EL (cell line): ENCODE data around the gene SLC12A9.
"Not testable (repeated sequence)": the region's sequence is repeated elsewhere in the genome, so short reads cannot be mapped to it uniquely, and the experiment has no call there.

Source experiments
- DNase-seq: peaks from one replicate; pipeline ENCODE4 v3.0.0-alpha.2; 2016

The SLC12A9 gene

DNA sequence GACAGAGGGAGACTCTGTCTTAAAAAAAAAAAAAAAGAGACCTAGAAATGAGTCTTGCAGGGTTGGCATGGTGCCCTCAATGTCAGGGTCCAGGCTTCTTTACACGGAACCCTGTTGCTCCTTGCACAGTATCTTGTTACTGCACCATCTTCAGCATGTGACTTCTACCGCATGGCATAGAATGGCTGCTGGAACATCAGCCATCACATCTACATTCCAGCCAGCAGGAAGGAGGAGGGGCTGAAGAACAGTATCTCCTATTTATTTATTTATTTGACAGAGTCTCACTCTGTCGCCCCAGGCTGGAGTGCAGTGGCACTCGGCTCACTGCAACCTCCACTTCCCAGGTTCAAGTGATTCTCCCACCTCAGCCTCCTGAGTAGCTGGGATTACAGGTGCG lies 46.9 kb downstream of the SLC12A9 start:
- DNase-seq, result no peak

- no peak for DNase-seq
Measured at GRCh38 chr7:100900978-100901377, 48.5 kb downstream of the SLC12A9 start.

- DNase-seq, result no peak
Measured at GRCh38 chr7:100901921-100902332, 49.4 kb downstream of the SLC12A9 start.

- DNase-seq, result no peak
Measured at GRCh38 chr7:100902638-100903037, 50.1 kb downstream of the SLC12A9 start.

GRCh38 chr7:100908512-100908911 lies 56.0 kb downstream of the SLC12A9 start:
- no peak for DNase-seq

DNA sequence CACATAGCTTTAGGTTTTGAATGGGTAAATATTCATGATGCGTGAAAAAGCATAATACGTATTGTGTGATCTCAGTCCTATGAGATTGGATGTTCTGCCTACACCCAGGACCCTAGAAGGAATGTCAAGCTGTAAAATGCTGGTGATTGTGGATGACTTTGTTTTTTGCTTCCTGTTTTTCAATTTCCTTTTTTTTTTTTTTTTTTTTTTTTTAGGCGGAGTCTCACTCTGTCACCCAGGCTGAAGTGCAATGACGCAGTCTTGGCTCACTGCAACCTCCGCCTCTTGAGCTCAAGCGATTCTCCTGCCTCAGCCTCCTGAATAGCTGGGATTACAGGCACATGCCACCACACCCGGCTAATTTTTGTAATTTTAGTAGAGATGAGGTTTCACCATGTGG lies 57.9 kb downstream of the SLC12A9 start:
- DNase-seq, result not testable (repeated sequence)

GRCh38 chr7:100911484-100911883 lies 59.0 kb downstream of the SLC12A9 start:
- no peak for DNase-seq

- DNase-seq, result no peak
Measured at GRCh38 chr7:100914208-100914878, 61.8 kb downstream of the SLC12A9 start.

DNA sequence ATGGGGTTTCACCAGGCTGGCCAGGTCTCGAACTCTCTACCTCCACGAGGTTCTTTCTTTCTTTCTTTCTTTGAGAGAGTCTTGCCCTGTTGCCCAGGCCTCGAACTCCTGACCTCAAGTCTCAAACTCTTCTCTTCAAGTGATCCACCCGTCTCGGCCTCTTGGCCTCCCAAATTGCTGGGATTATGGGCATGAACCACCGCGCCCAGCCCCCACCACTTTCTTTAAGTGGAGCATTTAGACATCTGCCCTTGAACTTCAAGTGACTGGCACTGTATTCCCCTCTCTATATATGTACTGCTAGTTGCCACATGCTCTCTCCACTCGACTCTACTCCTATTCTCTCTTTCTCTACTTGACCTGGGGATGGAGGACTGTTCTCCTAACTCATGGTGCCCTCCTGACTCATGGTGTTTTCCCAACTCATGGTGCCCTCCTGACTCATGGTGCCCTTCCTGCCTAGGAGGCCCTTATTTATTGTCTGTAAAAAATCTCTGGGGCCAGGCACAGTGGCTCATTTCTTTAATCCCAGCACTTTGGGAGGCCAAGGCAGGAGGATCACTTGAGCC lies 62.5 kb downstream of the SLC12A9 start:
- no peak for DNase-seq
